GM12874 (cell line): ENCODE measurements around the gene DDX41.

Experiments
- TF ChIP-seq, protein P1 (sequence below): IDR thresholded peaks from 2 replicates; pipeline ENCODE4 v1.5.1; 2011; ENCODE audit warnings: low read depth, mild to moderate bottlenecking, control low read depth, low read length, moderate library complexity; ENCODE audit not compliant: insufficient read depth

DDX41 gene

GRCh38 chr5:177487144-177487543 is 29.6 kb downstream of the DDX41 start:
- TF ChIP-seq, protein P1, sequence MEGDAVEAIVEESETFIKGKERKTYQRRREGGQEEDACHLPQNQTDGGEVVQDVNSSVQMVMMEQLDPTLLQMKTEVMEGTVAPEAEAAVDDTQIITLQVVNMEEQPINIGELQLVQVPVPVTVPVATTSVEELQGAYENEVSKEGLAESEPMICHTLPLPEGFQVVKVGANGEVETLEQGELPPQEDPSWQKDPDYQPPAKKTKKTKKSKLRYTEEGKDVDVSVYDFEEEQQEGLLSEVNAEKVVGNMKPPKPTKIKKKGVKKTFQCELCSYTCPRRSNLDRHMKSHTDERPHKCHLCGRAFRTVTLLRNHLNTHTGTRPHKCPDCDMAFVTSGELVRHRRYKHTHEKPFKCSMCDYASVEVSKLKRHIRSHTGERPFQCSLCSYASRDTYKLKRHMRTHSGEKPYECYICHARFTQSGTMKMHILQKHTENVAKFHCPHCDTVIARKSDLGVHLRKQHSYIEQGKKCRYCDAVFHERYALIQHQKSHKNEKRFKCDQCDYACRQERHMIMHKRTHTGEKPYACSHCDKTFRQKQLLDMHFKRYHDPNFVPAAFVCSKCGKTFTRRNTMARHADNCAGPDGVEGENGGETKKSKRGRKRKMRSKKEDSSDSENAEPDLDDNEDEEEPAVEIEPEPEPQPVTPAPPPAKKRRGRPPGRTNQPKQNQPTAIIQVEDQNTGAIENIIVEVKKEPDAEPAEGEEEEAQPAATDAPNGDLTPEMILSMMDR = no peak

GRCh38 chr5:177486256-177486655 is 30.5 kb downstream of the DDX41 start:
- TF ChIP-seq, protein P1 = no peak

GRCh38 chr5:177484902-177485549 is 31.7 kb downstream of the DDX41 start:
- TF ChIP-seq, protein P1 = no peak

- TF ChIP-seq, protein P1 = no peak
Measured at GRCh38 chr5:177483994-177484901, 32.5 kb downstream of the DDX41 start.

GRCh38 chr5:177483042-177483441 is 33.7 kb downstream of the DDX41 start:
- TF ChIP-seq, protein P1 = no peak

DNA sequence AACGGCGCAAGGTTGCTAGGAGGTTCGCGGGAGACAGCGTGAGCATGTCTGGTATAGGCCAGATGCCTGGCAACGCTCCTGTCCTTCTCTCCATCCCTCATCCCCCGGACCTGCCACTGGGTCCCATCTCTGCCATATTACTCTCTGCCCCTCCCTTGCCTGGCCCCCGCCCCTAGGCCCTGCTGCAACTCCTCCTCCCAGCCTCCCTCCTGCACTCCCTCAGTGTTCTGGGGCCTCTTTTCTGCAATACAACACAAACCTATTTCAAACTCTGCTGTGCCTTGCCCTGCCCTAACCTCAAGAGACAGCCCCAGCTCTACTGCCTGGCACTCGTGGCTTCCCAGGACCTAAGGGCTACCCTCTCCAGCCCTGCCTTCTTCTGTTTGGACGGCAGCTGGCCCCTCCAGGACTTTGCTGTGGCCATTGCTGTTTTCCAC is 34.4 kb downstream of the DDX41 start:
- TF ChIP-seq, protein P1 = no peak

DNA sequence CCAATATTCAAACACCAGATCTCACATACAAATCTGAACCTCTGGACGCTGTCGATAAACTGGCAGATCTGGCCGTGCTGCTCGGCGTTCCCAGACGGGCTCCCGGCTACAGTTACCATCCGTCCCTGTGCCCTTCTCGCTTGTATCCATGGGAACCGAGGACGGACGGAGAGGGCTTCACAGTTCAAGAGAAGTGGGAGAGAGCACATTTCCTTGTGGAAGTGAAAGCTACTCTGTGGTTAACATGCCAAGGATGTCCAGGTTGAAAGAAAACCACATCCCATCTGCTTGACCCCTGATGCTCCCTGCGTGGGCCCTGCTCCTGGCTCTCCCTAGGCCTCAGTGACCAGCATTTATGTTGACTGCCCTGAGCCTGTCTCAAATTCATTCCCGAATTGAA is 37.0 kb downstream of the DDX41 start:
- TF ChIP-seq, protein P1 = no peak
